NCI-H2081 (cell line): ENCODE results near the gene PLCE1.

Source experiments
- DNase-seq, 2 experiments: peaks; one replicate each; lab custom pipeline; 2025; lab: John Stamatoyannopoulos, UW

The PLCE1 gene

GRCh38 chr10:93994438-93994801, 689 bp downstream of the PLCE1 start:
- no peak for DNase-seq

GRCh38 chr10:93995182-93995581, 1.5 kb downstream of the PLCE1 start:
- no peak for DNase-seq

- no peak for DNase-seq
Measured at GRCh38 chr10:93995598-93996271, 2.0 kb downstream of the PLCE1 start.

GRCh38 chr10:93996551-93996950, 2.8 kb downstream of the PLCE1 start:
- no peak for DNase-seq

- no peak for DNase-seq
Measured at GRCh38 chr10:93997546-93997945, 3.8 kb downstream of the PLCE1 start.

GRCh38 chr10:93999401-93999851, 5.7 kb downstream of the PLCE1 start:
- DNase-seq: no peak

- no peak for DNase-seq
Measured at GRCh38 chr10:94000638-94001415, 7.1 kb downstream of the PLCE1 start.

- DNase-seq: no peak
Measured at GRCh38 chr10:94001416-94001810, 7.7 kb downstream of the PLCE1 start.

GRCh38 chr10:94002156-94002555, 8.4 kb downstream of the PLCE1 start:
- DNase-seq: no peak

GRCh38 chr10:94003488-94003887, 9.8 kb downstream of the PLCE1 start:
- no peak for DNase-seq

GRCh38 chr10:94005050-94005449, 11.3 kb downstream of the PLCE1 start:
- no peak for DNase-seq

- no peak for DNase-seq
Measured at GRCh38 chr10:94006591-94007550, 13.1 kb downstream of the PLCE1 start.

GRCh38 chr10:94008526-94008925, 14.8 kb downstream of the PLCE1 start:
- no peak for DNase-seq

- DNase-seq: no peak
Measured at GRCh38 chr10:94010116-94010515, 16.4 kb downstream of the PLCE1 start.

- no peak for DNase-seq
Measured at GRCh38 chr10:94010886-94011285, 17.2 kb downstream of the PLCE1 start.

- DNase-seq: no peak
Measured at GRCh38 chr10:94011296-94011695, 17.6 kb downstream of the PLCE1 start.

GRCh38 chr10:94012834-94013233, 19.1 kb downstream of the PLCE1 start:
- DNase-seq: no peak

GRCh38 chr10:94013331-94013760, 19.6 kb downstream of the PLCE1 start:
- DNase-seq: no peak

GRCh38 chr10:94014304-94014703, 20.6 kb downstream of the PLCE1 start:
- no peak for DNase-seq

- no peak for DNase-seq
Measured at GRCh38 chr10:94016727-94017714, 23.3 kb downstream of the PLCE1 start.

- DNase-seq: no peak
Measured at GRCh38 chr10:94018107-94018506, 24.4 kb downstream of the PLCE1 start.
